Measurements from ENCODE around the gene TINAG.

Gene TINAG

GRCh38 chr6:54267798-54268197 lies 40.4 kb upstream of the TINAG start:
- peak; percentile 71 for TF ChIP-seq CTCF (IDR thresholded peaks at IDR 0.05; ENCODE audit: low read length, missing control alignments)
- peak; percentile 75 for DNase-seq (ENCODE audit: low read depth)
- H3K4me3 ChIP-seq (replicated peaks; ENCODE audit: low read depth, low read length), result no peak overlapping the region

GRCh38 chr6:54273214-54273820 lies 34.9 kb upstream of the TINAG start:
- DNase-seq (ENCODE audit: low read depth), result no peak
- TF ChIP-seq CTCF (IDR thresholded peaks at IDR 0.05; ENCODE audit: low read length, missing control alignments), result no peak
- no peak overlapping the region for H3K4me3 ChIP-seq (replicated peaks; ENCODE audit: low read depth, low read length)

GRCh38 chr6:54274383-54274782 lies 33.9 kb upstream of the TINAG start:
- no peak for DNase-seq (ENCODE audit: low read depth)
- no peak overlapping the region for H3K4me3 ChIP-seq (replicated peaks; ENCODE audit: low read depth, low read length)
- no peak for TF ChIP-seq CTCF (IDR thresholded peaks at IDR 0.05; ENCODE audit: low read length, missing control alignments)

- H3K4me3 ChIP-seq (replicated peaks; ENCODE audit: low read depth, low read length), result no peak overlapping the region
- no peak for TF ChIP-seq CTCF (IDR thresholded peaks at IDR 0.05; ENCODE audit: low read length, missing control alignments)
- peak; percentile 38 for DNase-seq (ENCODE audit: low read depth)
Observed at GRCh38 chr6:54282186-54282585, 26.1 kb upstream of the TINAG start.

GRCh38 chr6:54284161-54284860 lies 23.9 kb upstream of the TINAG start:
- no peak overlapping the region for H3K4me3 ChIP-seq (replicated peaks; ENCODE audit: low read depth, low read length)
- no peak for DNase-seq (ENCODE audit: low read depth)

GRCh38 chr6:54285595-54285994 lies 22.6 kb upstream of the TINAG start:
- no peak for TF ChIP-seq CTCF (IDR thresholded peaks at IDR 0.05; ENCODE audit: low read length, missing control alignments)
- no peak overlapping the region for H3K4me3 ChIP-seq (replicated peaks; ENCODE audit: low read depth, low read length)
- DNase-seq (ENCODE audit: low read depth), result no peak

More at GRCh38 chr6:54284161-54284860, 23.9 kb upstream of the TINAG start:
- TF ChIP-seq CTCF (IDR thresholded peaks at IDR 0.05; ENCODE audit: low read length, missing control alignments), result no peak

- no peak overlapping the region for H3K4me3 ChIP-seq (replicated peaks; ENCODE audit: low read depth, low read length)
- TF ChIP-seq CTCF (IDR thresholded peaks at IDR 0.05; ENCODE audit: low read length, missing control alignments), result no peak
- DNase-seq (ENCODE audit: low read depth), result no peak
Observed at GRCh38 chr6:54286141-54286540, 22.1 kb upstream of the TINAG start.

All from fibroblast of pulmonary artery (primary cell).